OCI-LY3 (cell line): ENCODE measurements around the gene AMOT.

Experiments
- H2AFZ ChIP-seq: fragments of 200-600, 300-600 bp; shearing (Covaris generic); 2 replicates; pipeline ENCODE4 v1.6.0; 2014; ENCODE audit warnings: antibody characterized with exemption, low read depth, low read length
- H3K27ac ChIP-seq: fragments of 200-600, 300-600 bp; sonication (generic); 2 replicates; pipeline ENCODE4 v1.5.1; 2014; ENCODE audit warnings: mild to moderate bottlenecking, low read length, moderate library complexity, mixed read lengths
- H3K27me3 ChIP-seq: fragments of 200-600, 300-600 bp; sonication (generic); 2 replicates; pipeline ENCODE4 v1.6.1; 2014; ENCODE audit warnings: low read depth, low read length, mixed read lengths
- H3K36me3 ChIP-seq: fragments of 200-600, 300-600 bp; sonication (generic); replicated peaks from 2 replicates; pipeline ENCODE3; 2014; ENCODE audit warnings: low read depth, low read length, mixed read lengths
- H3K4me1 ChIP-seq: fragments of 300-600, 200-600 bp; sonication (generic); 2 replicates; pipeline ENCODE4 v1.6.1; 2014; ENCODE audit warnings: low read length, mixed read lengths
- H3K4me2 ChIP-seq: fragments of 200-600, 300-600 bp; sonication (generic); 2 replicates; pipeline ENCODE4 v1.6.1; 2014; ENCODE audit warnings: low read length, mixed read lengths
- H3K4me3 ChIP-seq: fragments of 300-600, 200-600 bp; sonication (generic); 2 replicates; pipeline ENCODE4 v1.5.1; 2014; ENCODE audit warnings: antibody characterized with exemption, mild to moderate bottlenecking, low read length, moderate library complexity
- H3K79me2 ChIP-seq: fragments of 300-600, 200-600 bp; shearing (Covaris generic); 2 replicates; pipeline ENCODE4 v1.6.1; 2014; ENCODE audit warnings: mild to moderate bottlenecking, low read length, mixed read lengths
- H3K9ac ChIP-seq: fragments of 300-600, 200-600 bp; shearing (Covaris generic); 2 replicates; pipeline ENCODE4 v1.6.0; 2014; ENCODE audit warnings: mild to moderate bottlenecking, low read length, moderate library complexity
- H3K9me3 ChIP-seq: fragments of 200-600, 300-600 bp; shearing (Covaris generic); 2 replicates; pipeline ENCODE4 v1.6.1; 2014; ENCODE audit warnings: low read length, mixed read lengths; ENCODE audit not compliant: insufficient read depth
- H4K20me1 ChIP-seq: fragments of 200-600, 300-600 bp; sonication (generic); 2 replicates; pipeline ENCODE4 v1.6.1; 2016; ENCODE audit warnings: low read length, mixed read lengths; ENCODE audit not compliant: insufficient read depth
- EZH2phosphoT487 ChIP-seq: fragments of 200-600 bp; shearing (Covaris generic); IDR thresholded peaks from 2 replicates; pipeline ENCODE4 v1.6.1; 2018; ENCODE audit warnings: antibody characterized with exemption, mixed run types, low read depth
- TF ChIP-seq, protein P1 (sequence below): fragments of 200-600, 300-600 bp; sonication (generic); IDR thresholded peaks from 2 replicates; pipeline ENCODE4 v1.5.1; 2014; ENCODE audit warnings: antibody characterized with exemption, low read length, low read depth

Gene AMOT

DNA sequence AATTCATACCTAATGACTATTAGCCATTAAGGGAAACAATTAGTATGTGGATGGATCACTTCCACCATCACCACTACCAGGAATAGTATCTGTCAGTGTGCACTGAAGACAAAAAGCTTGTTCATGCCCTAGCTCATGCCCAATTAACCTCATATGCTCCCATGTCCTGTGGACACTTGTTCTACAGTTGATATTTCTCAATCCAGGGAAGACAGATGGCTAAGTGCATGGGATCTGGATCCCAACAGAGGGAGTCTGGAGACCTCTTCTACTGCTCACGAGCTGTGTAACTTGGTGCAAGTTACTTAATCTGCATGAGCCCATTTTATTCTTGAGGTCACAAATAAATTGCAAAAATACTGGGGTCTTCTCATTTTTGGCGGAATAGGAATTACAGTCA is 23.7 kb downstream of the AMOT start:
- Histone ChIP-seq H3K36me3 (no peaks in the 10 kb centered on the region), H3K27ac (no peak overlapping the region), H3K79me2 (no peaks in the 10 kb centered on the region), H3K4me3 (no peak overlapping the region), H3K9ac (no peak overlapping the region), H2AFZ (no peak overlapping the region), H3K4me2 (no peak overlapping the region), H3K9me3 (no peaks in the 10 kb centered on the region), H4K20me1 (no peaks in the 10 kb centered on the region), H3K4me1 (no peaks in the 10 kb centered on the region), H3K27me3 (no peaks in the 10 kb centered on the region)
- TF ChIP-seq EZH2phosphoT487 = no peak
- TF ChIP-seq, protein P1, sequence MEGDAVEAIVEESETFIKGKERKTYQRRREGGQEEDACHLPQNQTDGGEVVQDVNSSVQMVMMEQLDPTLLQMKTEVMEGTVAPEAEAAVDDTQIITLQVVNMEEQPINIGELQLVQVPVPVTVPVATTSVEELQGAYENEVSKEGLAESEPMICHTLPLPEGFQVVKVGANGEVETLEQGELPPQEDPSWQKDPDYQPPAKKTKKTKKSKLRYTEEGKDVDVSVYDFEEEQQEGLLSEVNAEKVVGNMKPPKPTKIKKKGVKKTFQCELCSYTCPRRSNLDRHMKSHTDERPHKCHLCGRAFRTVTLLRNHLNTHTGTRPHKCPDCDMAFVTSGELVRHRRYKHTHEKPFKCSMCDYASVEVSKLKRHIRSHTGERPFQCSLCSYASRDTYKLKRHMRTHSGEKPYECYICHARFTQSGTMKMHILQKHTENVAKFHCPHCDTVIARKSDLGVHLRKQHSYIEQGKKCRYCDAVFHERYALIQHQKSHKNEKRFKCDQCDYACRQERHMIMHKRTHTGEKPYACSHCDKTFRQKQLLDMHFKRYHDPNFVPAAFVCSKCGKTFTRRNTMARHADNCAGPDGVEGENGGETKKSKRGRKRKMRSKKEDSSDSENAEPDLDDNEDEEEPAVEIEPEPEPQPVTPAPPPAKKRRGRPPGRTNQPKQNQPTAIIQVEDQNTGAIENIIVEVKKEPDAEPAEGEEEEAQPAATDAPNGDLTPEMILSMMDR = no peak

- peaks cover 4% of the 10 kb centered on the region for H3K36me3 ChIP-seq
Measured at GRCh38 chrX:112814496-112814895, 26.1 kb downstream of the AMOT start.

DNA sequence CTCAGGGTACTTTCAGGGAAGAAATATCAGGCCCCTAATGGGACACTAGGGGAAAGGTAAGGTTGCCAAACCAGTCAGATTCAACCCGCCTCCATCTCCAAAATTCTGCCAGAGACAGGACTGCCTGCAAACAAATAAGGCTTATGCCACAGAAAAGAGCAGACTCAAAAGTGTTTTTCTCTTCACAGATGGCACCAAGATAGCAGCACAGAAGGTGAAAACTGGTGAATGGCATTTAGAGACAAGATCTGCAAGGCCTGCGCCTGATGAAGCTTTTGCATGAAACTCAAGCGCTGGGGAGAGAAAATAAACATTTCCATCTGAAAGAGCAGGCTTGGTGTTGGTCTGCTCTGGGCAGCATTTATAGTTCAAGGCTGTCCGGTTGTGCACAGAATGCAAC is 27.9 kb downstream of the AMOT start:
- H4K20me1 ChIP-seq = no peaks in the 10 kb centered on the region
- H2AFZ ChIP-seq = no peak overlapping the region
- H3K9ac ChIP-seq = no peak overlapping the region
- TF ChIP-seq, protein P1 = no peak
- TF ChIP-seq EZH2phosphoT487 = no peak
- no peak overlapping the region for H3K4me3 ChIP-seq
- H3K27me3 ChIP-seq = no peaks in the 10 kb centered on the region
- no peaks in the 10 kb centered on the region for H3K9me3 ChIP-seq
- H3K27ac ChIP-seq = no peak overlapping the region
- peaks cover 8% of the 10 kb centered on the region for H3K36me3 ChIP-seq
- H3K4me1 ChIP-seq = no peaks in the 10 kb centered on the region
- H3K79me2 ChIP-seq = no peaks in the 10 kb centered on the region
- no peak overlapping the region for H3K4me2 ChIP-seq

More at GRCh38 chrX:112814496-112814895, 26.1 kb downstream of the AMOT start:
- Histone ChIP-seq H3K4me1 (no peaks in the 10 kb centered on the region), H3K4me3 (no peak overlapping the region), H3K9me3 (no peaks in the 10 kb centered on the region), H3K27ac (no peak overlapping the region), H3K4me2 (no peak overlapping the region), H2AFZ (no peak overlapping the region), H3K9ac (no peak overlapping the region), H3K27me3 (no peaks in the 10 kb centered on the region), H3K79me2 (no peaks in the 10 kb centered on the region), H4K20me1 (no peaks in the 10 kb centered on the region)
- TF ChIP-seq EZH2phosphoT487 = no peak
- TF ChIP-seq, protein P1 = no peak

DNA sequence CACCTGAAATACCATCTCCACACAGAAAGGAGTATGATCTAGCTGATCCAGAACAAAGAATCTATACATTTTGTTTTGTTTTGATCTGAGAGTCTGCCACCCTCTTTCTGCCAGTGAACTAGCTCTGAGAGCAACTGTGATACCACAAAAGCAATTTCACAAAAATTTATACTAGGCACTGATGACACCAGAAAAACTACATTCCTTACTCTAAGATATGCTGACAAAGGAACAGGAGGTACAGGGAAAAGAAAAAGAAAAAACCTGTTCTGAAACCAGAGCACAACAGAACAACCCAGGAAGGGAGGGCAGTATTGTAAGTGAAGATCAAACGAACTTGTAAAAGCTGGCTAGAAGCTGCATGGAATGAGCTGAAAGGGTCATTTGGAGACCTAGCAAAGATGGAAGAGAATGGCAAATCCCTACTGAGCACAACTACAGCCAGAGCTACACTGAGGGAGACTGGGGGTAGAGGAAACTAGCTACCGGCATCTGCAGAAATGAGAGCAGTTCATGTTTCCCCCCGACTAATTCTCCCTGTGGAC is 31.9 kb downstream of the AMOT start:
- Histone ChIP-seq H3K79me2 (no peaks in the 10 kb centered on the region), H3K9ac (no peak overlapping the region), H3K27me3 (no peaks in the 10 kb centered on the region), H2AFZ (no peak overlapping the region), H3K27ac (no peak overlapping the region), H3K9me3 (no peaks in the 10 kb centered on the region), H3K36me3 (peaks cover 14% of the 10 kb centered on the region), H3K4me3 (no peak overlapping the region), H3K4me1 (no peaks in the 10 kb centered on the region), H4K20me1 (no peaks in the 10 kb centered on the region), H3K4me2 (no peak overlapping the region)
- TF ChIP-seq EZH2phosphoT487 = no peak
- TF ChIP-seq, protein P1 = no peak
